Mesodermal cell (in vitro differentiated cells): ENCODE measurements around the gene HECA.
"Not testable (repeated sequence)": the region's sequence is repeated elsewhere in the genome, so short reads cannot be mapped to it uniquely, and the experiment has no call there.

Experiments used
- H3K27ac ChIP-seq: 2 replicates; pipeline ENCODE4 v1.7.0; 2013; ENCODE audit warnings: mild to moderate bottlenecking, low read depth, low read length, moderate library complexity; ENCODE audit not compliant: severe bottlenecking
- H3K36me3 ChIP-seq: 2 replicates; pipeline ENCODE4 v1.7.1; 2013; ENCODE audit warnings: mild to moderate bottlenecking, low read length, moderate library complexity; ENCODE audit not compliant: control insufficient read depth, insufficient read depth
- H3K4me1 ChIP-seq: one replicate; pipeline ENCODE4 v1.7.1; 2013; ENCODE audit warnings: mild to moderate bottlenecking, low read length; ENCODE audit not compliant: insufficient read depth, control insufficient read depth, poor library complexity, severe bottlenecking
- H3K4me3 ChIP-seq: 2 replicates; pipeline ENCODE4 v1.7.0; 2013; ENCODE audit warnings: low read length, control low read depth, mild to moderate bottlenecking; ENCODE audit not compliant: insufficient read depth, poor library complexity, severe bottlenecking; ENCODE audit errors: extremely low read depth
- H3K9me3 ChIP-seq: 2 replicates; pipeline ENCODE4 v1.7.1; 2013; ENCODE audit warnings: mild to moderate bottlenecking, low read length, moderate library complexity; ENCODE audit not compliant: control insufficient read depth
- WGBS, 2 experiments: methylation state at CpG; one replicate each; pipeline ENCODE4 v1.1.5; 2013; ENCODE audit warnings: missing lambda C conversion rate in 2 of 2; ENCODE audit not compliant: insufficient coverage in 2 of 2; 5-methylcytosine and 5-hydroxymethylcytosine counted together

HECA gene

GRCh38 chr6:139117734-139118133 lies 17.1 kb upstream of the HECA start:
- H3K9me3 ChIP-seq: peaks cover 14% of the 10 kb centered on the region
- H3K36me3 ChIP-seq: no peaks in the 10 kb centered on the region
- H3K27ac ChIP-seq: no peak overlapping the region
- 80% methylated on average over 1 of the region's 1 CpG; no CpG with 5 or more reads in 1 of the 2 experiments for WGBS, 2 experiments
- no peak overlapping the region for H3K4me3 ChIP-seq
- H3K4me1 ChIP-seq: peaks cover 2% of the 10 kb centered on the region

- no peak overlapping the region for H3K4me3 ChIP-seq
- peaks cover 14% of the 10 kb centered on the region for H3K9me3 ChIP-seq
- no peak overlapping the region for H3K27ac ChIP-seq
- WGBS, 2 experiments: 72 to 75% methylated on average over 2 of the region's 3 CpGs
- no peaks in the 10 kb centered on the region for H3K4me1 ChIP-seq
- no peaks in the 10 kb centered on the region for H3K36me3 ChIP-seq
Measured at GRCh38 chr6:139119552-139119951, 15.3 kb upstream of the HECA start.

GRCh38 chr6:139122823-139123222 lies 12.1 kb upstream of the HECA start:
- not testable (repeated sequence) for H3K4me3 ChIP-seq

DNA sequence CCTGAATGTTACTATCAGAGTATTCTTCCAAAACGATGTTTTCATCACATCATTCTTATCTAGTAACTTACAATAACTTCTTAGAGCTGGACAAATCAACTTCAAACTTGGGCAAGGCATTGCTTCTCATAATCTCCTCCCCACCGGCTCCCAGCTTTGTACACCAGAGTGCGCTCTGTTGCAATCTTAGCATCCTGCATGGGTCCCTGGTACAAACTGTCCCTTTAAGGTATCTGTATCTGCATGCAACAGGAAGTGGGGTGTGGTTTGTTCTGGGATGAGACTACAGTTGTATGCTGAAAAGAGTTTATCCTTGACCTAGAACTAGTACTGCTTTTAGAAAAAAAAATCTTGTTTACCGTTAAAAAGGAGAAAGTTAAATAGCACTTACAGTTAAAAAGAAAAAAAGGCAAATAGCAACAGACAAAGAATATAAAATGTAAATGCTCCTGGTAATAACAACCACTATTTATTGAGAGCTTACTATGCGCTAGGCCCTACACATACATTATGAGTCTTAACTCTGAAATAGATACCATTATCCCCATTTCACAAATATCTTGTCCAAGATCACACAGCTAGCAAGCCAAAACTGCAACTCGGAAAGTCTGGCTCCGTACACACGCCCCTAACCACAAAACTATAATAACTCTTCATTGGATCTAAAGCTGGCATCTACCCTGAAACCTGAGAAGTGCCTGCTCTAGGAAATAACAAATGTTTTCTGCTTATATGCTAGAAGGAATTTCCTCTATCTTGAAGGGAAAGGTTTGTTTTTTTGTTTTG lies 9.8 kb upstream of the HECA start:
- 78 to 87% methylated on average over 5 to 7 of the region's 8 CpGs for WGBS, 2 experiments
- Histone ChIP-seq H3K36me3 (no peaks in the 10 kb centered on the region), H3K4me3 (no peak overlapping the region), H3K27ac (no peak overlapping the region), H3K9me3 (peaks cover 6% of the 10 kb centered on the region), H3K4me1 (no peaks in the 10 kb centered on the region)

More at GRCh38 chr6:139122823-139123222, 12.1 kb upstream of the HECA start:
- H3K27ac ChIP-seq, H3K4me1 ChIP-seq, H3K36me3 ChIP-seq: not testable (repeated sequence)
- 0% methylated on average over 1 of the region's 3 CpGs; no CpG with 5 or more reads in 1 of the 2 experiments for WGBS, 2 experiments
- H3K9me3 ChIP-seq: peaks cover 14% of the 10 kb centered on the region

DNA sequence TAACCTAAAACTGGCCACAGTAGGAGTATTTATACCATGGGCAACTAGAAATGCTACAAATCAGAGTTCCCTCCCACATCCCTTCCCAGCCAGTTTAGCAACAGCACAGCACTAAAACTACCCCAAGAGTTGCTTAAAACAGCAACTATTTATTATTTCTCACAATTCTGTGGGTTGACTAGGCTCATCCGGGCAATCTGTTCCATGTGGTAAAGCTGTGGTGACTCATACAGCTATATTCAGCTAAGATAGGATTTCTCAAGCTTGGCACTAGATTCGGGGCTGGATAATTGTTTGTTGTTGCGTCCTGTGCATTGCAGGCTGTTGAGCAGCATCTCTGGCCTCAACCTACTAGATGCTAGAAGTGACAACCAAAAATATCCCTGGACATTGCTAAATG lies 8.6 kb upstream of the HECA start:
- H3K4me1 ChIP-seq: no peaks in the 10 kb centered on the region
- 92 to 93% methylated on average over 2 to 3 of the region's 3 CpGs for WGBS, 2 experiments
- no peak overlapping the region for H3K4me3 ChIP-seq
- H3K9me3 ChIP-seq: no peaks in the 10 kb centered on the region
- no peaks in the 10 kb centered on the region for H3K36me3 ChIP-seq
- no peak overlapping the region for H3K27ac ChIP-seq

- no peaks in the 10 kb centered on the region for H3K9me3 ChIP-seq
- 90 to 92% methylated on average over 4 of the region's 4 CpGs for WGBS, 2 experiments
- no peak overlapping the region for H3K4me3 ChIP-seq
- H3K36me3 ChIP-seq: no peaks in the 10 kb centered on the region
- H3K27ac ChIP-seq: no peak overlapping the region
- H3K4me1 ChIP-seq: no peaks in the 10 kb centered on the region
Measured at GRCh38 chr6:139126931-139127330, 7.9 kb upstream of the HECA start.

DNA sequence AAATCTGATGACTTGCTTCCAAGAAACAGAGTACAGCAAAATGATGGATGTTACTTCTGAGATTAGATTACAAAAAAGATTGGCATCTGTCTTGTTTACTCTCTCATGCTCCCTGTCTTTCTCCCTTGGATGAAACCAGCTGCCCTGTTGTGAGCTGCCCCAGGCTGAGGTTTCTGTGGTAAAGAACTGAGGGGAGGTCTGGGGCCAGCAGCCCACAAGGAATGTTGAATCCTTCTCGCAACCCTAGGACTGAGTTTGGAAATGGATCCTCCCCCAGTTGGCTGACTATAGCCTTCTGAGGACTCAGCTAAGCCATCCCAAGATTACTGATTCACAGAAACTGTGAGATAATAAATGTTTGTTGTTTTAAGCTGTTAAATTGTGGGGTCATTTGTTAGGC lies 5.6 kb upstream of the HECA start:
- no peak overlapping the region for H3K4me3 ChIP-seq
- WGBS, 2 experiments: 100% methylated on average over 1 of the region's 1 CpG
- no peaks in the 10 kb centered on the region for H3K9me3 ChIP-seq
- no peaks in the 10 kb centered on the region for H3K4me1 ChIP-seq
- no peak overlapping the region for H3K27ac ChIP-seq
- H3K36me3 ChIP-seq: no peaks in the 10 kb centered on the region

DNA sequence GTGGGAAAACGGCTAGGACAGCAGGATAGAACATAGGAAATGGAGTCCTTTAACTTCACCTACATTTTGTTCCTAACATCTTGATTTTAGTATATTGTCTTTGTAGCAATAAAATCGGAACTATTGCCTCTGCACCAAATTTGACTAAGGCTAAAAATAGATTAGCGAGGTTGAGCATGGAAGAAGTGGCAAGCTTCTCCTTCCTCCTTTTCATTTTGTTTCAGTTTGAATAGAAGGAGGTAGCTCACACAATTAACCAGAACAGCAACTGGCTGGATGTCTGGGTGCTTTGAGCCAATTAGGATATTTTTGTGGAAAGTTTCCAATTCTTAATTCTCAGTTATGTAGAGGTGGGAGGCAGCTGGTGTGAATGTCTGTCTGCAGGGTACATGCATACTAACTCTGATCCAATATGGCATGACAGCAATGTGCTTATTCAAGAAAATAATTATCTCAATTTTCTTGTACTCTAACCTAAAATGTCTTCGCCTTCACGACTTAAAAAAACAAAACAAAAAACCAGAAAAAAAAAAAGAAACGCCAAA lies 3.1 kb upstream of the HECA start:
- no peaks in the 10 kb centered on the region for H3K36me3 ChIP-seq
- H3K4me3 ChIP-seq: no peak overlapping the region
- H3K9me3 ChIP-seq: no peaks in the 10 kb centered on the region
- no peaks in the 10 kb centered on the region for H3K4me1 ChIP-seq
- no peak overlapping the region for H3K27ac ChIP-seq
- no CpG with 5 or more reads among the region's 6 CpGs for WGBS, 2 experiments

GRCh38 chr6:139133262-139134063 lies 1.4 kb upstream of the HECA start:
- WGBS, 2 experiments: 85 to 92% methylated on average over 6 to 10 of the region's 11 CpGs
- Histone ChIP-seq H3K4me1 (no peaks in the 10 kb centered on the region), H3K27ac (no peak overlapping the region), H3K9me3 (no peaks in the 10 kb centered on the region), H3K36me3 (peaks cover 9% of the 10 kb centered on the region), H3K4me3 (no peak overlapping the region)

DNA sequence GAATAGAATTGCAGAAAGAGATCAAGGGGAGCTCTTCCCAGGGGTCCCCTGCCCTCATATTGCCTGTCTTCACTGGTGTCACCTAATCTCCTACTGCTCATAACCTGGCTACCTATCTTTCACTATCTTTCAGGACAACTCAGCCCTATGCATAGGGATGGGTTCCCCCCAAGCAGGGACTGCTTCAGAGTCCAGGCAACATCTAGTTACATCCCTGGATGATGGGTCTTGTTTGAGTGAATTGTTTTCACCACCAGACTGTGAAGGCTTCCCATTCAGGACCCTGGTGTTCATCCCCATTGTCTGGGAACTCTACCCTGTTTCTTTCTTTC lies 850 bp upstream of the HECA start:
- Histone ChIP-seq H3K27ac (no peak overlapping the region), H3K4me1 (no peaks in the 10 kb centered on the region), H3K36me3 (peaks cover 12% of the 10 kb centered on the region), H3K4me3 (no peak overlapping the region), H3K9me3 (no peaks in the 10 kb centered on the region)
